CD4-positive, alpha-beta T cell (primary cell): ENCODE data around the gene ALDH16A1. TPM values are rescaled to one million over a fixed set of nuclear protein-coding genes. Genes with fewer than 3 reads are reported as not detected.
A peak's percentile ranks its signal among the peaks of the same experiment; 100 is the strongest.

ENCODE experiments used
- ATAC-seq: fragments of 200-7000 bp; cut with Tn5 transposase; one replicate; pipeline ENCODE4 v1.10.0; 2022; ENCODE audit warnings: mild to moderate bottlenecking; ENCODE audit not compliant: poor library complexity
- CTCF ChIA-PET: fragments of 350-600 bp; sonication (Branson Sonifier 250); formaldehyde crosslinking; loops from one replicate; lab custom pipeline; 2021; ENCODE audit warnings: antibody characterized with exemption, inconsistent platforms; lab: Charles Lee
- POLR2A ChIA-PET: fragments of 350-600 bp; sonication (Branson Sonifier 250); formaldehyde crosslinking; loops from one replicate; lab custom pipeline; 2021; ENCODE audit warnings: antibody characterized with exemption, inconsistent platforms; lab: Charles Lee
- DNase-seq, 14 experiments: peaks; one replicate each; pipeline ENCODE4 v3.0.0-alpha.2; 2013 to 2020; ENCODE audit warnings: mixed read lengths in 2 of 14
- H3K27ac ChIP-seq, 2 donors: one replicate each; pipeline versions ENCODE4 v1.5.1 to v1.7.0; 2013; ENCODE audit warnings: low read length in 2 of 2, low read depth in 1 of 2, mild to moderate bottlenecking in 1 of 2
- H3K27me3 ChIP-seq, 2 experiments: 1 replicate in 1 of 2; 2 replicates in 1 of 2; pipeline versions ENCODE4 v1.6.1 to v1.7.0; 2013; ENCODE audit warnings: low read length in 2 of 2, control low read depth in 1 of 2, mild to moderate bottlenecking in 1 of 2, moderate library complexity in 1 of 2; ENCODE audit not compliant: insufficient read depth in 2 of 2, control insufficient read depth in 1 of 2
- H3K36me3 ChIP-seq: one replicate; pipeline ENCODE4 v1.6.1; 2013; ENCODE audit warnings: low read length, control low read depth; ENCODE audit not compliant: insufficient read depth
- H3K4me1 ChIP-seq: one replicate; pipeline ENCODE4 v1.6.1; 2013; ENCODE audit warnings: low read length, control low read depth; ENCODE audit not compliant: insufficient read depth
- H3K4me3 ChIP-seq: one replicate; pipeline ENCODE4 v1.5.1; 2013; ENCODE audit warnings: mild to moderate bottlenecking, low read length, moderate library complexity
- H3K9me3 ChIP-seq, 2 experiments: 1 replicate in 1 of 2; 2 replicates in 1 of 2; pipeline versions ENCODE4 v1.6.1 to v1.7.0; 2013; ENCODE audit warnings: low read length in 2 of 2, mild to moderate bottlenecking in 2 of 2, control low read depth in 1 of 2, moderate library complexity in 1 of 2; ENCODE audit not compliant: control insufficient read depth in 1 of 2, insufficient read depth in 1 of 2
- H3K27ac Mint-ChIP-seq: one replicate; pipeline ENCODE4 v1.8.0; 2020; ENCODE audit warnings: mixed read lengths
- H3K27me3 Mint-ChIP-seq: one replicate; pipeline ENCODE4 v1.8.0; 2021; ENCODE audit warnings: mixed read lengths
- H3K36me3 Mint-ChIP-seq: one replicate; pipeline ENCODE4 v1.8.0; 2021; ENCODE audit warnings: low read depth, mixed read lengths
- H3K4me1 Mint-ChIP-seq: one replicate; pipeline ENCODE4 v1.8.0; 2021; ENCODE audit warnings: low read depth, mixed read lengths
- H3K4me3 Mint-ChIP-seq: one replicate; pipeline ENCODE4 v1.8.0; 2020; ENCODE audit warnings: mild to moderate bottlenecking, mixed read lengths
- H3K9me3 Mint-ChIP-seq: one replicate; pipeline ENCODE4 v1.8.0; 2020; ENCODE audit warnings: mixed read lengths
- CTCF ChIP-seq: fragments of 200-600 bp; IDR thresholded peaks from one replicate; pipeline ENCODE4 v1.8.0; 2022; ENCODE audit warnings: antibody characterized with exemption, mild to moderate bottlenecking
- intact Hi-C, 2 experiments: fragments of 100-400 bp; cut with DNase I in 1 of 2; cut with micrococcal nuclease in 1 of 2; formaldehyde crosslinking; loops; one replicate each; pipeline versions ENCODE4 v1.15.1 to v1.9.0; 2023 to 2025; cut with DNase I, micrococcal nuclease
- total RNA-seq, 174 experiments: library from RNA in 2 of 174; stranded (reverse) in 2 of 174; gene quantifications; one replicate each; pipeline ENCODE4 v1.2.3 and lab custom pipeline; 2021 to 2026

Gene ALDH16A1
- total RNA-seq, 2 experiments from 2014 or later: 25.1 to 25.8 TPM

GRCh38 chr19:49455773-49456172, 2.7 kb downstream of the ALDH16A1 start:
- H3K9me3 ChIP-seq: no peaks in the 10 kb centered on the region
- no peaks in the 10 kb centered on the region for H3K27me3 ChIP-seq
- no peak overlapping the region for H3K4me3 ChIP-seq
- no peak overlapping the region for H3K27ac ChIP-seq
- no peak for TF ChIP-seq CTCF
- peaks cover 54% of the 10 kb centered on the region for H3K36me3 Mint-ChIP-seq
- ChIA-PET CTCF (interaction anchor here (1.0 to 1.5 kb wide), 2 partner anchors 15 to 18 kb away, joined by 3 to 4 read pairs; partner anchors contain the start of gene FLT3LG), POLR2A (interaction anchor here (5.7 kb wide), 1 partner anchor 15 kb away, joined by 120 read pairs; the partner anchor contains the start of gene FLT3LG)
- peak overlapping the region; percentile 69 for H3K27ac Mint-ChIP-seq
- H3K4me1 Mint-ChIP-seq: peaks cover 40% of the 10 kb centered on the region
- H3K27me3 Mint-ChIP-seq: no peaks in the 10 kb centered on the region
- H3K4me3 Mint-ChIP-seq: peak overlapping the region; percentile 38
- peaks cover 60% of the 10 kb centered on the region for H3K4me1 ChIP-seq
- ATAC-seq (no peak), DNase-seq (no peak)
- H3K9me3 Mint-ChIP-seq: no peaks in the 10 kb centered on the region
- intact Hi-C loops: no loop called here
- peaks cover 28% of the 10 kb centered on the region for H3K36me3 ChIP-seq

- Mint-ChIP-seq H3K9me3 (no peaks in the 10 kb centered on the region), H3K36me3 (peaks cover 52% of the 10 kb centered on the region), H3K27ac (peak overlapping the region; percentile 69), H3K4me1 (peaks cover 37% of the 10 kb centered on the region), H3K4me3 (peak overlapping the region; percentile 38), H3K27me3 (no peaks in the 10 kb centered on the region)
- CTCF ChIA-PET: interaction anchor here (1.0 to 2.3 kb wide), 3 partner anchors 14 to 17 kb away, joined by 3 to 10 read pairs (median 4); partner anchors contain the start of gene FLT3LG
- POLR2A ChIA-PET: no interaction called here
- H3K36me3 ChIP-seq: peaks cover 30% of the 10 kb centered on the region
- H3K27ac ChIP-seq: no peak overlapping the region
- ATAC-seq (no peak), DNase-seq (no peak)
- TF ChIP-seq CTCF: no peak
- no peak overlapping the region for H3K4me3 ChIP-seq
- no peaks in the 10 kb centered on the region for H3K9me3 ChIP-seq
- intact Hi-C loops: no loop called here
- H3K4me1 ChIP-seq: peaks cover 56% of the 10 kb centered on the region
- no peaks in the 10 kb centered on the region for H3K27me3 ChIP-seq
These were observed 3.3 kb downstream of the ALDH16A1 start for GRCh38 chr19:49456326-49456725.

GRCh38 chr19:49458567-49458903, 5.5 kb downstream of the ALDH16A1 start:
- Histone ChIP-seq H3K27ac (peak overlapping the region; percentile 1 to 45), H3K36me3 (peaks cover 33% of the 10 kb centered on the region), H3K4me3 (no peak overlapping the region), H3K4me1 (peaks cover 36% of the 10 kb centered on the region), H3K27me3 (no peaks in the 10 kb centered on the region), H3K9me3 (no peaks in the 10 kb centered on the region)
- ATAC-seq: peak; percentile 24
- ChIA-PET POLR2A (interaction anchor here (1.1 to 1.6 kb wide), 3 partner anchors 12 to 37 kb away, joined by 4 to 6 read pairs (median 4); partner anchors contain the start of genes FLT3LG and RPS11), CTCF (interaction anchor here (1.5 to 2.3 kb wide), 2 partner anchors 12 kb away, joined by 3 to 10 read pairs; no protein-coding TSS in a partner anchor)
- Mint-ChIP-seq H3K4me1 (peaks cover 18% of the 10 kb centered on the region), H3K27me3 (no peaks in the 10 kb centered on the region), H3K36me3 (peaks cover 37% of the 10 kb centered on the region), H3K27ac (peak overlapping the region; percentile 77), H3K4me3 (no peak overlapping the region), H3K9me3 (no peaks in the 10 kb centered on the region)
- DNase-seq: no peak
- no peak for TF ChIP-seq CTCF
- intact Hi-C loops: no loop called here
